HepG2 (cell line): ENCODE measurements around the gene NDUFV1. TPM values are rescaled to one million over a fixed set of nuclear protein-coding genes. Genes with fewer than 3 reads are reported as not detected.

ENCODE experiments used
- ARID2 ChIP-seq: sonication (generic); formaldehyde crosslinking; IDR thresholded peaks from 2 replicates; pipeline ENCODE4 v1.8.1; 2022; ENCODE audit warnings: mild to moderate bottlenecking, missing genetic modification reagents, borderline replicate concordance
- GATAD1 ChIP-seq: IDR thresholded peaks from 2 replicates; pipeline ENCODE4 v1.6.1; 2016; ENCODE audit warnings: missing genetic modification reagents, missing compliant biosample characterization
- KDM4B ChIP-seq: sonication (generic); formaldehyde crosslinking; IDR thresholded peaks from 2 replicates; pipeline ENCODE4 v1.4.0; 2020; ENCODE audit warnings: missing genetic modification reagents
- KLF16 ChIP-seq, 2 experiments: sonication (generic) in 1 of 2; formaldehyde crosslinking in 1 of 2; IDR thresholded peaks; 2 replicates each; pipeline versions ENCODE4 v1.6.1 to v1.8.0; 2016 to 2023; ENCODE audit warnings: missing genetic modification reagents in 2 of 2, missing compliant biosample characterization in 1 of 2
- NR2F6 ChIP-seq, 2 experiments: IDR thresholded peaks; 2 replicates each; pipeline ENCODE4 v1.6.1; 2016; ENCODE audit warnings: antibody characterized with exemption in 1 of 2, mild to moderate bottlenecking in 1 of 2
- PHF8 ChIP-seq: sonication (generic); formaldehyde crosslinking; IDR thresholded peaks from 2 replicates; pipeline ENCODE4 v1.5.0; 2020; ENCODE audit warnings: missing genetic modification reagents
- RAD21 ChIP-seq: fragments of 450-650 bp; formaldehyde crosslinking; IDR thresholded peaks from 2 replicates; pipeline ENCODE4 v1.5.0; 2020; ENCODE audit warnings: mild to moderate bottlenecking
- ZNF343 ChIP-seq: sonication (generic); formaldehyde crosslinking; IDR thresholded peaks from 2 replicates; pipeline ENCODE4 v1.4.0; 2020; ENCODE audit warnings: mild to moderate bottlenecking, missing genetic modification reagents
- ZNF605 ChIP-seq: sonication (generic); formaldehyde crosslinking; IDR thresholded peaks from 2 replicates; pipeline ENCODE4 v1.8.0; 2022; ENCODE audit warnings: mild to moderate bottlenecking, missing genetic modification reagents
- ZNF839 ChIP-seq: sonication (generic); formaldehyde crosslinking; IDR thresholded peaks from 2 replicates; pipeline ENCODE4 v1.4.0; 2020; ENCODE audit warnings: missing genetic modification reagents, mild to moderate bottlenecking, borderline replicate concordance
- polyA plus RNA-seq, 8 experiments: library from polyadenylated mRNA; depleted of rRNA in 3 of 8; stranded (reverse) in 7 of 8; unstranded in 1 of 8; fragments of >200 nt; fragmentation: Illumina TruSeq in 4 of 8; extraction: Trizol in 4 of 8; gene quantifications; 2 replicates each; pipeline versions ENCODE4 v1.2.1 to v1.2.3, GENCODE V29; 2011 to 2016; ENCODE audit warnings: low read depth in 4 of 8, missing spikeins in 1 of 8, mixed read lengths in 1 of 8; ENCODE audit not compliant: insufficient read depth in 1 of 8
- total RNA-seq, 5 experiments: library from RNA; depleted of rRNA; stranded (reverse); fragments of >200 nt; fragmentation: Illumina TruSeq; extraction: Trizol; gene quantifications; 2 replicates each; pipeline ENCODE4 v1.2.3, GENCODE V29; 2016; ENCODE audit warnings: low read depth in 1 of 5
- TF ChIP-seq, protein P1 (sequence below): sonication (generic); formaldehyde crosslinking; IDR thresholded peaks from 2 replicates; pipeline ENCODE4 v1.5.0; 2020; ENCODE audit warnings: mild to moderate bottlenecking, missing genetic modification reagents
- TF ChIP-seq, protein P2 (sequence below): sonication (generic); formaldehyde crosslinking; IDR thresholded peaks from 2 replicates; pipeline ENCODE4 v1.9.0; 2021; ENCODE audit warnings: mild to moderate bottlenecking, missing genetic modification reagents
- TF ChIP-seq, protein P3 (sequence below): IDR thresholded peaks from 2 replicates; pipeline ENCODE4 v1.6.1; 2018; ENCODE audit warnings: missing genetic modification reagents
- TF ChIP-seq, protein P4 (sequence below): IDR thresholded peaks from 2 replicates; pipeline ENCODE4 v1.6.1; 2016; ENCODE audit warnings: missing compliant biosample characterization, missing genetic modification reagents, borderline replicate concordance
- TF ChIP-seq, protein P5 (sequence below): IDR thresholded peaks from 2 replicates; pipeline ENCODE4 v1.6.1; 2016

NDUFV1 gene
- total and polyA plus RNA-seq, 2 of the 13 experiments (the other 11 are each of a cell fraction or from before 2014, with no cell fraction given), result 88.9 to 137 TPM

DNA sequence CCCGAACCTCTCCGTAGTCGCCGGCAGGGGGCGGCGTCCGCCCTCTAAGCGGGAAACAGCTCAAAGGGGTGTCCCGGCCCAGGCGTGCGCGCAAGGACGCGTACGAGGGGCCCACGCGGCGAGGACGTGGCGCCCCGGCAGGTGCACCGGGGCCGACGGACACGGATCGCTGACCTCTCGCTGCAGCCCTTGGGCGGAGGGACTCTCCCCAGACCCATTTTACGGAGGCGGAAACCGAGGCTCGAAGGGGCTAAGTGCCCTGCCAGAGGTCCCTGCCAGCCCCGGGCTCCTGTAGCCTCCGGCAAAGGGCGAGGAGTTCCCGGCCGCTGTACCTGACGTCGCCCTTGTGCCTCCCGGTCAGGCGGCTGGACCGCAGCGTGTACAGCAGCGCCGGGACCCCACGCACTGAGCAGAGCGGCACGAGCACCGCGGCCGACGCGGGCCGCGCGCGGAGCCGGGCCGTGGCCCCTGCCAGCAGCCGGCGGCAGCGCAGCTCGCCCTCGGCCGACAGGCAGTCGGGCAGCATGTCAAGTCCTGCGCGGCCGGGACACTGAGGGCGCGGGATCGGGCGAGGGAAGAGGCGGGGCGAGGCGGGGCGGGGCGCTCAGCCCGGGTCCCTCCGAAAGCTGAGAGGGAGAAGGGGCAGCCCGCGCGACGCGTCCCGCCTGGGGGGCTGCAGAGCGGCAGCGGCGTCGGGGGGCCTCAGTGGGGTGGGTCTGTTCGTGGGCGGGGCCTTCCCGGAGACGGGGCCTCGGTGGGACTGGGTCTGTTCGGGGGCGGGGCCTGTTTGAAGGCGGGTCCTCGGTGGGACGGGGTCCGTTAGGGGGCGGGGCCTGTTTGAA lies 22.9 kb downstream of the NDUFV1 start, which contains the start of gene NUDT8 (continued):
- TF ChIP-seq, protein P1, sequence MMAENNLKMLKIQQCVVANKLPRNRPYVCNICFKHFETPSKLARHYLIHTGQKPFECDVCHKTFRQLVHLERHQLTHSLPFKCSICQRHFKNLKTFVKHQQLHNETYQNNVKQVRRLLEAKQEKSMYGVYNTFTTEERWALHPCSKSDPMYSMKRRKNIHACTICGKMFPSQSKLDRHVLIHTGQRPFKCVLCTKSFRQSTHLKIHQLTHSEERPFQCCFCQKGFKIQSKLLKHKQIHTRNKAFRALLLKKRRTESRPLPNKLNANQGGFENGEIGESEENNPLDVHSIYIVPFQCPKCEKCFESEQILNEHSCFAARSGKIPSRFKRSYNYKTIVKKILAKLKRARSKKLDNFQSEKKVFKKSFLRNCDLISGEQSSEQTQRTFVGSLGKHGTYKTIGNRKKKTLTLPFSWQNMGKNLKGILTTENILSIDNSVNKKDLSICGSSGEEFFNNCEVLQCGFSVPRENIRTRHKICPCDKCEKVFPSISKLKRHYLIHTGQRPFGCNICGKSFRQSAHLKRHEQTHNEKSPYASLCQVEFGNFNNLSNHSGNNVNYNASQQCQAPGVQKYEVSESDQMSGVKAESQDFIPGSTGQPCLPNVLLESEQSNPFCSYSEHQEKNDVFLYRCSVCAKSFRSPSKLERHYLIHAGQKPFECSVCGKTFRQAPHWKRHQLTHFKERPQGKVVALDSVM, result no peak
- TF ChIP-seq ZNF605 (CRISPR knock-in tag) (peak; percentile 50; the same call in 1 of the 2 replicates), KDM4B (CRISPR knock-in tag) (0 out of 2 replicates have a peak, but pooled peaks have one; percentile 40), ZNF343 (CRISPR knock-in tag) (peak; percentile 72; the same call in 1 of the 2 replicates), RAD21 (CRISPR knock-in tag) (peak; percentile 72), GATAD1 (CRISPR knock-in tag) (peak; percentile 52; the same call in 1 of the 2 replicates), ZNF839 (no peak), PHF8 (peak; percentile 52; the same call in 1 of the 2 replicates), ARID2 (peak; percentile 26; the same call in 1 of the 2 replicates), KLF16 (CRISPR knock-in tag; IDR thresholded peaks at IDR 0.05) (peak in 1 of 2 experiments; percentile 79; a peak in 2 of 4 replicates), NR2F6 (IDR thresholded peaks at IDR 0.05) (no peak), NR2F6 (CRISPR knock-in tag; IDR thresholded peaks at IDR 0.05) (no peak)
- TF ChIP-seq, protein P2, sequence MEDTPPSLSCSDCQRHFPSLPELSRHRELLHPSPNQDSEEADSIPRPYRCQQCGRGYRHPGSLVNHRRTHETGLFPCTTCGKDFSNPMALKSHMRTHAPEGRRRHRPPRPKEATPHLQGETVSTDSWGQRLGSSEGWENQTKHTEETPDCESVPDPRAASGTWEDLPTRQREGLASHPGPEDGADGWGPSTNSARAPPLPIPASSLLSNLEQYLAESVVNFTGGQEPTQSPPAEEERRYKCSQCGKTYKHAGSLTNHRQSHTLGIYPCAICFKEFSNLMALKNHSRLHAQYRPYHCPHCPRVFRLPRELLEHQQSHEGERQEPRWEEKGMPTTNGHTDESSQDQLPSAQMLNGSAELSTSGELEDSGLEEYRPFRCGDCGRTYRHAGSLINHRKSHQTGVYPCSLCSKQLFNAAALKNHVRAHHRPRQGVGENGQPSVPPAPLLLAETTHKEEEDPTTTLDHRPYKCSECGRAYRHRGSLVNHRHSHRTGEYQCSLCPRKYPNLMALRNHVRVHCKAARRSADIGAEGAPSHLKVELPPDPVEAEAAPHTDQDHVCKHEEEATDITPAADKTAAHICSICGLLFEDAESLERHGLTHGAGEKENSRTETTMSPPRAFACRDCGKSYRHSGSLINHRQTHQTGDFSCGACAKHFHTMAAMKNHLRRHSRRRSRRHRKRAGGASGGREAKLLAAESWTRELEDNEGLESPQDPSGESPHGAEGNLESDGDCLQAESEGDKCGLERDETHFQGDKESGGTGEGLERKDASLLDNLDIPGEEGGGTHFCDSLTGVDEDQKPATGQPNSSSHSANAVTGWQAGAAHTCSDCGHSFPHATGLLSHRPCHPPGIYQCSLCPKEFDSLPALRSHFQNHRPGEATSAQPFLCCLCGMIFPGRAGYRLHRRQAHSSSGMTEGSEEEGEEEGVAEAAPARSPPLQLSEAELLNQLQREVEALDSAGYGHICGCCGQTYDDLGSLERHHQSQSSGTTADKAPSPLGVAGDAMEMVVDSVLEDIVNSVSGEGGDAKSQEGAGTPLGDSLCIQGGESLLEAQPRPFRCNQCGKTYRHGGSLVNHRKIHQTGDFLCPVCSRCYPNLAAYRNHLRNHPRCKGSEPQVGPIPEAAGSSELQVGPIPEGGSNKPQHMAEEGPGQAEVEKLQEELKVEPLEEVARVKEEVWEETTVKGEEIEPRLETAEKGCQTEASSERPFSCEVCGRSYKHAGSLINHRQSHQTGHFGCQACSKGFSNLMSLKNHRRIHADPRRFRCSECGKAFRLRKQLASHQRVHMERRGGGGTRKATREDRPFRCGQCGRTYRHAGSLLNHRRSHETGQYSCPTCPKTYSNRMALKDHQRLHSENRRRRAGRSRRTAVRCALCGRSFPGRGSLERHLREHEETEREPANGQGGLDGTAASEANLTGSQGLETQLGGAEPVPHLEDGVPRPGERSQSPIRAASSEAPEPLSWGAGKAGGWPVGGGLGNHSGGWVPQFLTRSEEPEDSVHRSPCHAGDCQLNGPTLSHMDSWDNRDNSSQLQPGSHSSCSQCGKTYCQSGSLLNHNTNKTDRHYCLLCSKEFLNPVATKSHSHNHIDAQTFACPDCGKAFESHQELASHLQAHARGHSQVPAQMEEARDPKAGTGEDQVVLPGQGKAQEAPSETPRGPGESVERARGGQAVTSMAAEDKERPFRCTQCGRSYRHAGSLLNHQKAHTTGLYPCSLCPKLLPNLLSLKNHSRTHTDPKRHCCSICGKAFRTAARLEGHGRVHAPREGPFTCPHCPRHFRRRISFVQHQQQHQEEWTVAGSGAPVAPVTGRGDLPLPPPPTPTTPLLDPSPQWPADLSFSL (CRISPR knock-in tag), result 0 out of 2 replicates have a peak, but pooled peaks have one; percentile 4
- TF ChIP-seq, protein P3, sequence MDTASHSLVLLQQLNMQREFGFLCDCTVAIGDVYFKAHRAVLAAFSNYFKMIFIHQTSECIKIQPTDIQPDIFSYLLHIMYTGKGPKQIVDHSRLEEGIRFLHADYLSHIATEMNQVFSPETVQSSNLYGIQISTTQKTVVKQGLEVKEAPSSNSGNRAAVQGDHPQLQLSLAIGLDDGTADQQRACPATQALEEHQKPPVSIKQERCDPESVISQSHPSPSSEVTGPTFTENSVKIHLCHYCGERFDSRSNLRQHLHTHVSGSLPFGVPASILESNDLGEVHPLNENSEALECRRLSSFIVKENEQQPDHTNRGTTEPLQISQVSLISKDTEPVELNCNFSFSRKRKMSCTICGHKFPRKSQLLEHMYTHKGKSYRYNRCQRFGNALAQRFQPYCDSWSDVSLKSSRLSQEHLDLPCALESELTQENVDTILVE (CRISPR knock-in tag), result peak; percentile 53; the same call in 1 of the 2 replicates
- TF ChIP-seq, protein P4, sequence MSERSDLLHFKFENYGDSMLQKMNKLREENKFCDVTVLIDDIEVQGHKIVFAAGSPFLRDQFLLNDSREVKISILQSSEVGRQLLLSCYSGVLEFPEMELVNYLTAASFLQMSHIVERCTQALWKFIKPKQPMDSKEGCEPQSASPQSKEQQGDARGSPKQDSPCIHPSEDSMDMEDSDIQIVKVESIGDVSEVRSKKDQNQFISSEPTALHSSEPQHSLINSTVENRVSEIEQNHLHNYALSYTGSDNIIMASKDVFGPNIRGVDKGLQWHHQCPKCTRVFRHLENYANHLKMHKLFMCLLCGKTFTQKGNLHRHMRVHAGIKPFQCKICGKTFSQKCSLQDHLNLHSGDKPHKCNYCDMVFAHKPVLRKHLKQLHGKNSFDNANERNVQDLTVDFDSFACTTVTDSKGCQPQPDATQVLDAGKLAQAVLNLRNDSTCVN, result peak; percentile 76; the same call in 1 of the 2 replicates
- TF ChIP-seq, protein P5, sequence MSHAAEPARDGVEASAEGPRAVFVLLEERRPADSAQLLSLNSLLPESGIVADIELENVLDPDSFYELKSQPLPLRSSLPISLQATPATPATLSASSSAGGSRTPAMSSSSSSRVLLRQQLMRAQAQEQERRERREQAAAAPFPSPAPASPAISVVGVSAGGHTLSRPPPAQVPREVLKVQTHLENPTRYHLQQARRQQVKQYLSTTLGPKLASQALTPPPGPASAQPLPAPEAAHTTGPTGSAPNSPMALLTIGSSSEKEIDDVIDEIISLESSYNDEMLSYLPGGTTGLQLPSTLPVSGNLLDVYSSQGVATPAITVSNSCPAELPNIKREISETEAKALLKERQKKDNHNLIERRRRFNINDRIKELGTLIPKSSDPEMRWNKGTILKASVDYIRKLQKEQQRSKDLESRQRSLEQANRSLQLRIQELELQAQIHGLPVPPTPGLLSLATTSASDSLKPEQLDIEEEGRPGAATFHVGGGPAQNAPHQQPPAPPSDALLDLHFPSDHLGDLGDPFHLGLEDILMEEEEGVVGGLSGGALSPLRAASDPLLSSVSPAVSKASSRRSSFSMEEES (CRISPR knock-in tag), result peak; percentile 53; the same call in 1 of the 2 replicates
